ES-I3 (cell line): Measurements from ENCODE around the gene SLC35A3.
"Not testable (repeated sequence)": the region's sequence is repeated elsewhere in the genome, so short reads cannot be mapped to it uniquely, and the experiment has no call there.

ENCODE experiments used
- H3K36me3 ChIP-seq: 2 replicates; pipeline ENCODE4 v1.6.1; 2013; ENCODE audit warnings: mild to moderate bottlenecking, low read length, control low read depth, moderate library complexity; ENCODE audit not compliant: insufficient read depth
- H3K4me1 ChIP-seq: 2 replicates; pipeline ENCODE4 v1.6.1; 2013; ENCODE audit warnings: mild to moderate bottlenecking, control low read depth, low read length; ENCODE audit not compliant: insufficient read depth
- H3K9ac ChIP-seq: 2 replicates; pipeline ENCODE4 v1.6.1; 2013; ENCODE audit warnings: low read depth, mild to moderate bottlenecking, low read length, moderate library complexity
- H3K9me3 ChIP-seq: 2 replicates; pipeline ENCODE4 v1.6.1; 2013; ENCODE audit warnings: mild to moderate bottlenecking, low read length, moderate library complexity; ENCODE audit not compliant: control insufficient read depth, insufficient read depth

The SLC35A3 gene

DNA sequence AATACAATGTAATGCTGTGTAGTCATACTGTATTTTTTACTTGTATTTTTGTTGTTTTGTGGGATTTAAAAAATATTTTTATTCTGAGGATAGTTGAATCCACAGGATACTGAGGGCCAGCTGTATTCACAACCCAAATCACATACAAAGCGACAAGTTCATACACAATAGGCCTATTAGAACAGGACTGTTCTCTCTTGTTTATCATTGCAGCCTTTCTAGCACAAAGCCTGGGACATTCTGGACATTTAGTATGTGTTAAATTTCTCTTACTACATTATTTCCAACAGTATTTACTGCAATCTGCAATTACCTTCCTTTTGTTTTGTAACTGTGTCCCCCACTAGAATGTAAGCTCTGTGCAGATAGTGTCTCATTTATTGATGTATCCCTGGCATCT is 65.4 kb downstream of the SLC35A3 start:
- H3K9ac ChIP-seq = no peak overlapping the region
- H3K4me1 ChIP-seq = no peaks in the 10 kb centered on the region
- no peaks in the 10 kb centered on the region for H3K36me3 ChIP-seq
- no peaks in the 10 kb centered on the region for H3K9me3 ChIP-seq

DNA sequence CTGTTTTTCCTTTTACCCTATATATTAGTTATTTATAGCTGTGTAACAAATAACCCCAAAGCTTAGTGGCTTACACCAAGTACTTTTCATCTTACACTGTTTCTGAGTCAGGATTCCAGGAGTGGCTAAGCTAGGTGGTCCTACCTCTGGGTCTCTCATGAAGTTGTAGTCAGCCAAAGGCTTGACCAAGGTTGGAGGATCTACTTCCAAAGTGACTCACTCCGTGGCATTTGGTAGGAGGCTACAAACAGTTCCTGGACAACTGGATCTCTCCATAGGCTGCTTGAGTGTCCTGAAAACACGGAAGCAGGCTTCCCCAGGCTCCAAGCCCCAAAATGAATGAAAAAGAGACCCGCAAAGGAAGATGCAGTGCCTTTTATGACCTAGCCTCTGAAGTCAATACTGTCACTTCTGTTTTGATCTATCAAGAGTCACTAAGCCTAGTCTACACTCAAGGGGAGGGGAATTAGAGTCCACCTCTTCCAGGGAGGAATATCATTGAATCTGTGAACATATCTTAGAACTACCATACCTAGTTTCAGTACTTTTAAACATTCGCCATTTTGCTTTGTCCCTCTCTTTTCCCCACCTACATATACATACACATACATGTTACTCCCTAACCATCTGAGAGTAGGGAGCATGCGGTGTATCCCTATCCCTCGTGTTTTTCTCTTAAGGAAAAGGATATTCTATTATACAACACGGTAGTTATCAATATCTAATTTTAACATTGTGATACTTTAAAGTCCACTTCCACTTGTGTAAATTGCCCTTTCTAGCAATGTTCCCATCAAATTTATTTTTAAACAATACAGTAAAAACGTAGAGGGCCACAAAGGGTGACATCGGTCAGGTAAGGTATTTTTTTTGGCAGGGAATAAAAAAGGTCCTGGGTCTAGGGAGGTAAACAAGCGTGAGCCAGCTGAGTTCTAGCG is 67.2 kb downstream of the SLC35A3 start:
- Histone ChIP-seq H3K9ac (peak overlapping the region; percentile 95), H3K36me3 (no peaks in the 10 kb centered on the region), H3K9me3 (no peaks in the 10 kb centered on the region), H3K4me1 (no peaks in the 10 kb centered on the region)

DNA sequence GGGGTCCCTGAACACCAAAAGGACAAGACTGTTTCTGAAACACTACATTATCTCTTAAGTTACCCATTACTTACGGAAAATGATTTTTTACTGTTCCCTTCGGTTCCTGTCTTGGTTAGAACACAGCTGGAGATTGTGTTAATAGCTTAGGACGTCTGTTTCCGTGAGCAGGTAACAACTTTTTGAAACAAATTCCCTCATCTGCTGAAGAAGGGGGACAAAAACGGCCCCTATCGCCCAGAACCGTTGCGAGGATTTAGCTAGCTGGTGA is 67.8 kb downstream of the SLC35A3 start:
- no peaks in the 10 kb centered on the region for H3K9me3 ChIP-seq
- H3K36me3 ChIP-seq = no peaks in the 10 kb centered on the region
- no peaks in the 10 kb centered on the region for H3K4me1 ChIP-seq
- H3K9ac ChIP-seq = peak overlapping the region; percentile 95

DNA sequence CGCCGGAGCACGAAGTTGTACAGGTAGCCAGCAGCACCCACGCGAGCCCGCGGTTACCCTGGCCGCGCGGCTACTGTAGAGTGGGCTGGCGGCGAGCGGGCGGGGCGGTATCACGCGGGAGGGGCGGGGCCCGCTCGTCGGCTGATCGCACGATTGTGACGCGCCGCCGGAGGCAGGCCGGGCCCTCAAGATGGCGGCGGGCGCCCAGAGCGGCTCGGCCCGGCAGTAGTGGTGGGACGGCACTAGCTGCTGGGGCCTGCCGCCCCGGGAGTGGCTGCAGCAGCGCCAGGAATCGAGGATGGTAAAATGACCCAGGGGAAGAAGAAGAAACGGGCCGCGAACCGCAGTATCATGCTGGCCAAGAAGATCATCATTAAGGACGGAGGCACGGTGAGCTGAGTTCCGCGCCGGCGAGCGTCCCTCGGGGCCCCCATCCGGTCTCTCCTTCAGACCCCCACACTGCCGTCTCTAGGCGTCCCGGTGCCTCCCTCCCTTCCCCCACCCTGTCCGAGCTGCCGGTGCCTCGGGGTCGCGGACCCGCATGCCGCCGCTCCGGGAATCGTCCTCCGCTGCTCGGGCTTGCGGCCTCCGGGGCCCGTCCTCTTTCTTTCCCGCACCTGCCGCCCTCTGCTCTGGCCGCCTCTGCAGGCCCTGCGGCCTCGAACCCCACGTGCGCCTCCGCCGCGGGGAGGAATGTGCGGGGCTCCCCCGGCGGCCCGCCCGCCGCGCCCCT is 68.3 kb downstream of the SLC35A3 start:
- Histone ChIP-seq H3K4me1 (no peaks in the 10 kb centered on the region), H3K9ac (peak overlapping the region; percentile 95), H3K9me3 (no peaks in the 10 kb centered on the region), H3K36me3 (no peaks in the 10 kb centered on the region)

DNA sequence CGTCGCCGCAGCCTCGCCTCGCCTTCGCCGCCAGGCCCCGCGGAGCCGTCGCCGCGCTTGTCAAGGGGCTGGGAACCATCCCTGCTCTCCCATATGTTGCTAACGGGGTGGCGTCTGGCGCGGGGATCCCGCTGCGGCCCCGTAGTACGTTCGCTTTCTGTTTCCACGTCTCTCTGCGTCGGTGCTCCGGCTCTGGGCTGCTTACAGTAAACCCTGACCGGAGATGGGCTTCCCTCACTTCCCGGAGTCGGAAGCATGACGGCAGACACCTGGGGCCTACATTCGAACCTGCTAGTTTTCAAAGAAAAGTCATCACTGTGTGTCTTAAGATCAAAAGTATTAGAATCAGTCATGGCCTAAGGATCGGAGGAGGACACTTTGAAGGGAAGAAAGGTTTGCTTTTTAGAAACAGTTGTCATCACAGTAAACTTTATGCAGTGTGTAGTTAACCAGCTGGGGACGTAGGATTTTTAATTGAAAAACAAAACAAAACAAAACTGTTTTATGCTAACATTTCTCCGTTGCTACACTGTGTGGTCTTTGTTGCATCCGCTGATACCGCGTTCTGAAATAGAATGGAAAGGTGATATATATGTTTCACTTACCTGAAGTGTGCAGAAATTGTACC is 69.0 kb downstream of the SLC35A3 start:
- no peaks in the 10 kb centered on the region for H3K4me1 ChIP-seq
- peak overlapping the region; percentile 95 for H3K9ac ChIP-seq
- H3K36me3 ChIP-seq = no peaks in the 10 kb centered on the region
- H3K9me3 ChIP-seq = no peaks in the 10 kb centered on the region

DNA sequence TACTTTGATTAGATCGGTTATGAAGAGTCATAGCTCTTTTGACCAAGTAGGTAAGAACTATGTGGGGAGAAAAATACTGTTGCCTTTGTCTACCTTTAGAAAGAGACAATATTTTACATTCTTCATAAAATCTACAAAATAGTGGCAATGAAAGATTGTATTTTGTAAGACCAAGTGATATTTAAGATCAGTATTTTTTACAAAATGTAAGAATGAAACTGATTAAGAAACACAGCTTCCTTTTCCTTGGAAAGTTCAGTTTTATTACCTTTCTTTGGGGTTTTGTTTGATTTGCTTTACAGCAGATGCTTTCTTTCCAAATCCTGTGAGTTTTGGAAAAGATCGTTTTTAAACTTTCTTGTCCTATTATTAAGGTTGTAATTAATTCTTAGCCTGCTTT is 69.8 kb downstream of the SLC35A3 start:
- Histone ChIP-seq H3K4me1 (no peaks in the 10 kb centered on the region), H3K9me3 (no peaks in the 10 kb centered on the region; the same call in 1 of the 2 replicates), H3K9ac (peak overlapping the region; percentile 95; the same call in 1 of the 2 replicates), H3K36me3 (no peaks in the 10 kb centered on the region)

DNA sequence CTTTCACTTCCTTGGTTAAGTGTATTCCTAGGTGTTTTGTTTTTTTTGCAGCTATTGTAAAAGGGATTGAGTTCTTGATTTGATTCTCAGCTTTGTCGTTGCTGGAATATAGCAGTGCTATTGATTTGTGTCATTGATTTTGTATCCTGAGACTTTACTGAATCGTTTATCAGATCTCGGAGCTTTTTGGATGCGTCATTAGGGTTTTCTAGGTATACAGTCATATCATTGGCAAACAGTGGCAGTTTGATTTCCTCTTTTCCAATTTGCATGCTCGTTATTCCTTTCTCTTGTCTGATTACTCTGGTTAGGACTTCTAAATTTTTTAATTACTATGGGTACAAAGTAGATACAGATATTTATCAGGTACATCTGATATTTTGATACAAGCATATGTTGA is 75.4 kb downstream of the SLC35A3 start:
- H3K9ac ChIP-seq = no peak overlapping the region
- no peaks in the 10 kb centered on the region; the same call in 1 of the 2 replicates for H3K9me3 ChIP-seq
- H3K4me1 ChIP-seq = peaks cover 17% of the 10 kb centered on the region
- no peaks in the 10 kb centered on the region for H3K36me3 ChIP-seq

DNA sequence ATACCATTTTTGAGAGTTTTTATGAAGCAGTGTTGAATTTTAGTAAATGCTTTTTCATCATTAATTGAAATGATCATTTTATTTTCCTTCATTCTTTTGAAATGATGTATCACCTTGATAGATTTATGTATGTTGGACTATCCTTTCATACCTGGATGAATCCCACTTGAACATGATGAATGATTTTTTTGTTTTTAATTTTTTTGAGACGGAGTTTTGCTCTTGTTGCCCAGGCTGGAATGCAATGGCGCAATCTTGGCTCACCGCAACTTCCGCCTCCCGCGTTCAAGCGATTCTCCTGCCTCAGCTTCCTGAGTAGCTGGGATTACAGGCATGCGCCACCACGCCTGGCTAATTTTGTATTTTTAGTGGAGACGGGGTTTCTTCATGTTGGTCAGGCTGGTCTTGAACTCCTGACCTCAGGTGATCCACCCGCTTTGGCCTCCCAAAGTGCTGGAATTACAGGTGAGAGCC is 77.5 kb downstream of the SLC35A3 start:
- peaks cover 17% of the 10 kb centered on the region for H3K4me1 ChIP-seq
- not testable (repeated sequence) for H3K36me3 ChIP-seq, H3K9ac ChIP-seq, H3K9me3 ChIP-seq

DNA sequence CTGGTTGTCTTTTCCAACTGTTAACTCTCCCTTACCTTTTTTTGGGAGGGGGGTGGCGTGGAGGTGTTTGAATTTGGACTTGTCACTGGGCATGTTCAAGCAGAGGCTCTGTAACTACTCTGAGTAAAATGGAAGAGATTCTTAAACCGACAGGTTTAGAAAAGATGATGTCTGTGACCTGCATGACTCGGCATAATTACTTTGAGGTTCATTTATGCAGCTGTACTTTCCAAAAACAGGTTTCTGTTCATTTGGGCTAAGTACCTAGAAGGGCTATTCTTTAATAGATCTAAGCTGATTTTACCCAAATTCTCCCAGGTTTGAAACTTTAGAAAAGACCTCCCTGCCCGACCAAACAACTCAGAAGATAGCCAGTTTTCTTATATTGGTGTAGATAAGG is 80.3 kb downstream of the SLC35A3 start:
- Histone ChIP-seq H3K36me3 (no peaks in the 10 kb centered on the region), H3K9me3 (no peaks in the 10 kb centered on the region), H3K4me1 (peaks cover 17% of the 10 kb centered on the region), H3K9ac (no peak overlapping the region)

DNA sequence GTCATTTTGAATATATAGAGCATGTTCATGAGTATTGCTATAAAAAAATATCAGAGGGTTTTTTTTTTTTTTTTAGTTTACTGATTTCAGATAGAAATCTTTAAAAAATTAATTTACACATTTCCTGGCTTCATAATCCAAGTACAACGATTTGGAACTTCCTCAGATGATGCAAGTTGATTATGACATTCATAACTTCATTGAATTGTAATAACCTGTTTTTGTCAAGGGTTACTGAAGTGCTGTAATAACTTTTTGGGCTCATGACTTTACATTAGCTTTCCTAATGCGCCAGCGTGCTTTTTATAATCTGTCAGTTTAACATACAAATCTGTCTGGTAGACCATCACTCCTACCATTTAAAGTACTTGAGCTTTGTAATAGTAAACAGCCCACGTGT is 81.6 kb downstream of the SLC35A3 start:
- H3K4me1 ChIP-seq = peaks cover 17% of the 10 kb centered on the region
- no peaks in the 10 kb centered on the region for H3K9me3 ChIP-seq
- H3K9ac ChIP-seq = no peak overlapping the region
- H3K36me3 ChIP-seq = no peaks in the 10 kb centered on the region

DNA sequence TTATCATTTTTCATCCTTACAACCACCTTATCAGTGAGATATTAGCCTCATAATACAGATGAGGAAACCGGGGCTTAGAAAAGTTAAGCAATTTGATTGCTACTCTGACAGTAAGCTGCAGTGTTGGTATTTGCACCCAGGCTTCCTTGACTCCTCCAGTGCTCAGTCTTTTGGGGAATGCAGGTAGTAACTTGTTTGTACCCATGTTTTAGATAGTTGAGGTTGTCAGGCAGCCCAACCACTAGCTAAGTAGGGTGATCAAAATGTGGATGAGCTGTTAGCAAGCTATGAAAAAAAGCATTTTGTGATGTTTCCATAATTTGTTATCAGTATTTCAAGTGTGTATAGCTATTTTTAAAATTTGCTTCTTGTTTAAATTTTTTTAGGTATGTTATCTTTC is 82.1 kb downstream of the SLC35A3 start:
- Histone ChIP-seq H3K36me3 (no peaks in the 10 kb centered on the region), H3K9me3 (no peaks in the 10 kb centered on the region), H3K9ac (no peak overlapping the region), H3K4me1 (peaks cover 13% of the 10 kb centered on the region)

DNA sequence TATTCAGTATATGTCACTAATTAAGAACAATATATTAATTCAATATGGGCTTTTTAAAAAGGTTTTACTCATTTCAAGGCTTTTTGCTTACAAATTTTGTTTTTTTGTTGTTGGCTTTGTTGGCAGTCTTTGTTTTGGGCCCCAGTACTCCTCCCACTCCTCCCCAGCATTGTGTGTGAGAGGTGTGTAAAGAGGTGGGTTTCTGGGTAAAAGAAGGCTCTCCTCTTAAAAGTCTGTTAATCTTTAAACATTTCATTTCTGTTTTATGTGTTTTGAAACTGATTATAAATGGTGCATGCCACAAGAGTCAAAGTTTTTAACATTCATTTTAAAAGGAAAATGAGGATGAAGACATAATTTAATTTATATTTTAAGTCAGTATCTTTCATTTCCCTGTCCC is 83.3 kb downstream of the SLC35A3 start:
- H3K9me3 ChIP-seq = no peaks in the 10 kb centered on the region
- peaks cover 10% of the 10 kb centered on the region for H3K4me1 ChIP-seq
- H3K9ac ChIP-seq = no peak overlapping the region
- H3K36me3 ChIP-seq = no peaks in the 10 kb centered on the region

DNA sequence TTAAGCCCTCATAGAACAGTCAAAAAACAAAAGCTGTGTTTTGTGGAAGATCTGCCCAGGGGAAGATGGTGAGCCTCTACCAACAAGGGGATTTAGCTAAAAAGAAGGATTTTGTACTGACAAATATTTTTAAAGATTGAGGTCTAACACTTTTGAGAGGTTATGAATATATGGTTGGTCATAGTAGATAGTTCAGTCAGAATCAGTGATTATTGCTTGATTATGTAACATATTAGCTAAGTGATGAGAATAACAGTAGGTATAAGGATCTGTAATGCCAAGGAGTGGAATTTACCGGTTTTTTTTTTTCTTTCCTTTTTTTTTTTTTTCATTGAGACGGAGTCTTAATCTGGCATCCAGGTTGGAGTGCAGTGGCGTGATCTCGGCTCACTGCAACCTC is 83.9 kb downstream of the SLC35A3 start:
- no peaks in the 10 kb centered on the region for H3K36me3 ChIP-seq
- no peak overlapping the region for H3K9ac ChIP-seq

DNA sequence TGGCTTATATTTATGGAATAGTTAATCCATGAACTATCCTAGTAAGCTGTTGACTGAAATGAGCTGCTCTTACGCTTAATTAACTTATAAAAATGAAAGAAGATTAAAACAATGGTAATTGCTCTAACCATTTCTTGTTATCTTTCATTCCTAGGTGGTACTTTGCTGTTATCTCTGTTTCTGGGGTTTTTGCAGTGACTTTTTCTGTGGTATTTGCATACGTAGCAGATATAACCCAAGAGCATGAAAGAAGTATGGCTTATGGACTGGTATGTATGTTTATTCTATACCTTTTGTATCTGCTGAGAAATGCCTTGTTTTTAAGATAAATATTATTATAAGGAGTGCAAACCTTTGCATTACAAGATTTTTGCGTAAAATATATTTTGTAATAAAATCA is 91.9 kb downstream of the SLC35A3 start:
- H3K9ac ChIP-seq = no peak overlapping the region
- H3K4me1 ChIP-seq = no peaks in the 10 kb centered on the region
- H3K36me3 ChIP-seq = peaks cover 14% of the 10 kb centered on the region
- H3K9me3 ChIP-seq = no peaks in the 10 kb centered on the region

More for the DNA sequence above, 83.9 kb downstream of the SLC35A3 start:
- Histone ChIP-seq H3K9me3 (no peaks in the 10 kb centered on the region), H3K4me1 (peaks cover 7% of the 10 kb centered on the region)
